ENCODE measurements around the gene UBE2V1. TPM values are rescaled to one million over a fixed set of nuclear protein-coding genes. Genes with fewer than 3 reads are reported as not detected.

Gene UBE2V1
- total RNA-seq, 1 experiment from 2014 or later: 212 TPM

DNA sequence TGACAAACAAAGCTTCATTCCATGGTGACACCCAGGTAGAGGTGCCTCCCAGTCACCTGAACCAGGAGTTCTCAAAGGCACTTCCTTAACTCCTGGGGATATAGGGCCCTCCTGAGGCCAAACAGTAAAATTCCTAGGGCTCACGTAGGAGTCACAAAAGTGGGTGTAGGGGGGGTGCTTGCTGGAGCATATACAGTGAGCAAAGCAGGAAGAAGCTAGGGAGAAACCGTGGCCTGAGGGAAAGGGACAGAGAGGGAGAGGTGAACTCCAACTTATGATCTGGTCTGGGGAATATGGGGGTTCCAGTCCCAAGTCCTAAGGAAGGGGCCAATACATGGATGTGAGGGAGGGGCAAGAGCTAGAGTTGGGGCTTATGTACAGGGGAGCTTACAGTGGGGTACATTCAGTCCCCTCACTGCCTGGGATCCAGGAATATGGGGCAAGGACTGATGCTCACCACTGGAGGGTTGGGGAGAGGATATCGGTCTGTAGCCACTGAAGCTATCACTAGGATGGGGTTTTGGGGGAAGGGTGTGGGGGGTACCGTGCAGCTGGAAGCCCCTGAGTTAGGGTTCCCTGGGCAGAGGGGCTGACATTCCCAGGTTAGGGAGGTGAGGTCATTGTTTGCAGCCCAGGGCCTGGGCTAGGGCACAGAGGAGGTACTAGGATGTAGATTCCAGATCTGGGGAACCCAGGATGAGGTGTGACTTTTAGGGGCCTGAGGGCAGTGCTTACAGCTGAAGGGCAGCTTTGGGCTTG, 39.6 kb upstream of the UBE2V1 start:
- Mint-ChIP-seq H3K27ac (ENCODE audit: unreplicated experiment) (peak overlapping the region; percentile 83), H3K27me3 (ENCODE audit: unreplicated experiment) (no peaks in the 10 kb centered on the region), H3K36me3 (ENCODE audit: insufficient read depth, unreplicated experiment) (peaks cover 50% of the 10 kb centered on the region), H3K4me1 (ENCODE audit: low read depth, unreplicated experiment) (peaks cover 46% of the 10 kb centered on the region), H3K9me3 (ENCODE audit: low read depth, unreplicated experiment) (no peaks in the 10 kb centered on the region), H3K4me3 (ENCODE audit: low read depth, unreplicated experiment) (peak overlapping the region; percentile 78)
- CTCF ChIA-PET: interaction anchor here (0.6 to 6.6 kb wide), 15 partner anchors 8 to 555 kb away, joined by 3 to 33 read pairs (median 5); partner anchors contain the start of gene UBE2V1
- DNase-seq: peak; percentile 40
- intact Hi-C loops (cut with micrococcal nuclease; ENCODE audit: unreplicated experiment): no loop called here
- BruUV-seq (replicated peaks): TSS peak; percentile 44
- TF ChIP-seq, protein P1, sequence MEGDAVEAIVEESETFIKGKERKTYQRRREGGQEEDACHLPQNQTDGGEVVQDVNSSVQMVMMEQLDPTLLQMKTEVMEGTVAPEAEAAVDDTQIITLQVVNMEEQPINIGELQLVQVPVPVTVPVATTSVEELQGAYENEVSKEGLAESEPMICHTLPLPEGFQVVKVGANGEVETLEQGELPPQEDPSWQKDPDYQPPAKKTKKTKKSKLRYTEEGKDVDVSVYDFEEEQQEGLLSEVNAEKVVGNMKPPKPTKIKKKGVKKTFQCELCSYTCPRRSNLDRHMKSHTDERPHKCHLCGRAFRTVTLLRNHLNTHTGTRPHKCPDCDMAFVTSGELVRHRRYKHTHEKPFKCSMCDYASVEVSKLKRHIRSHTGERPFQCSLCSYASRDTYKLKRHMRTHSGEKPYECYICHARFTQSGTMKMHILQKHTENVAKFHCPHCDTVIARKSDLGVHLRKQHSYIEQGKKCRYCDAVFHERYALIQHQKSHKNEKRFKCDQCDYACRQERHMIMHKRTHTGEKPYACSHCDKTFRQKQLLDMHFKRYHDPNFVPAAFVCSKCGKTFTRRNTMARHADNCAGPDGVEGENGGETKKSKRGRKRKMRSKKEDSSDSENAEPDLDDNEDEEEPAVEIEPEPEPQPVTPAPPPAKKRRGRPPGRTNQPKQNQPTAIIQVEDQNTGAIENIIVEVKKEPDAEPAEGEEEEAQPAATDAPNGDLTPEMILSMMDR (IDR thresholded peaks at IDR 0.05; ENCODE audit: unreplicated experiment): peak; percentile 20

- TF ChIP-seq, protein P1 (IDR thresholded peaks at IDR 0.05; ENCODE audit: unreplicated experiment): no peak
- CTCF ChIA-PET: interaction anchor here (1.0 to 6.6 kb wide), 5 partner anchors 12 to 65 kb away, joined by 3 to 33 read pairs (median 17); no protein-coding TSS in a partner anchor
- intact Hi-C loops (cut with micrococcal nuclease; ENCODE audit: unreplicated experiment): no loop called here
- peak overlapping the region; percentile 83 for H3K27ac Mint-ChIP-seq (ENCODE audit: unreplicated experiment)
- no peaks in the 10 kb centered on the region for H3K27me3 Mint-ChIP-seq (ENCODE audit: unreplicated experiment)
- peak; percentile 79 for DNase-seq
- H3K4me3 Mint-ChIP-seq (ENCODE audit: low read depth, unreplicated experiment): peak overlapping the region; percentile 78
- H3K4me1 Mint-ChIP-seq (ENCODE audit: low read depth, unreplicated experiment): peaks cover 60% of the 10 kb centered on the region
- BruUV-seq (replicated peaks): no TSS peak
- peaks cover 57% of the 10 kb centered on the region for H3K36me3 Mint-ChIP-seq (ENCODE audit: insufficient read depth, unreplicated experiment)
- H3K9me3 Mint-ChIP-seq (ENCODE audit: low read depth, unreplicated experiment): no peaks in the 10 kb centered on the region
These were observed 38.2 kb upstream of the UBE2V1 start for GRCh38 chr20:50151034-50151743.

DNA sequence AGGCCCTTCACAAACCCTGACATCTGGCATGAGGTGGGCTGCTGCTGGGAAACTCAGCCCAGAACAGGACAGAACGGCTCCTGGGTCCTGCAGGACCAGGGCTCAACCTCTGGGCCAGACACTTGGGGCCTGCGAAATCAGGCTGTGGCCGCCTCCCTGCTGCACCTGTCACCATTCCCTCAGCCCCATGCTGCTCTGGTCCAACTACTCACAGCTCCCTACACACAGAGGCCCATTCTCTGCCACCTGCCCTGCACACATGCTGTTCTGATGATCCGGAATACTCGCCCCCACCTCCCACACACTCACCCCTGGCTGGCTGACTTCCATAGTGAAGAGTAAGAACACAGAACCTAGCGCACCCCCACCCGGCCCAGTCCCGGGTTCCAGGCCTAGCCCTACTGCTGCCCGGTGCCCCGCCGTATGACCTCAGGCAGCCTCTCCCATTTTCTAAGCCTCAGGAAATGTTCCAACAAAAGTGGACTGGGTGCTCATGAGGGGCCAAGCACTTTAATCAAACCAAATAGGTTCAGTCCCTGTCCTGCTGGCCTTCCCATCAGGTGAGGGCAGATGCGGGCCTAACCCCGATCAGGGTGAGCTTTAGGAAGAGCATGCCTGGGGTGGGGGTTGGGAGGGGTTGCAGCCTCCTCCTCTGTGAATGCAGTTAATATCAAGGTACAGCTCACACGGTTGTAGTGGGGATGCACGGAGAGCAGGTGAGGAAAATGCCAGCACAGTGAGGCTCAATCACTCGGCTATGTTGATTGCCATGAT, 36.7 kb upstream of the UBE2V1 start:
- Mint-ChIP-seq H3K9me3 (ENCODE audit: low read depth, unreplicated experiment) (no peaks in the 10 kb centered on the region), H3K27ac (ENCODE audit: unreplicated experiment) (peak overlapping the region; percentile 2), H3K4me1 (ENCODE audit: low read depth, unreplicated experiment) (peaks cover 66% of the 10 kb centered on the region), H3K4me3 (ENCODE audit: low read depth, unreplicated experiment) (no peak overlapping the region), H3K36me3 (ENCODE audit: insufficient read depth, unreplicated experiment) (peaks cover 62% of the 10 kb centered on the region), H3K27me3 (ENCODE audit: unreplicated experiment) (no peaks in the 10 kb centered on the region)
- TF ChIP-seq, protein P1 (IDR thresholded peaks at IDR 0.05; ENCODE audit: unreplicated experiment): no peak
- CTCF ChIA-PET: interaction anchor here (1.1 to 6.6 kb wide), 3 partner anchors 10 to 29 kb away, joined by 3 to 33 read pairs (median 4); no protein-coding TSS in a partner anchor
- intact Hi-C loops (cut with micrococcal nuclease; ENCODE audit: unreplicated experiment): no loop called here
- no TSS peak for BruUV-seq (replicated peaks)
- no peak for DNase-seq
